HG03066 (cell line): ENCODE results near the gene RRM2.

Experiments
- ATAC-seq: cut with Tn5 transposase; IDR thresholded peaks from one replicate; pipeline ENCODE4 v1.9.1; 2021; ENCODE audit warnings: low read depth; ENCODE audit not compliant: unreplicated experiment

RRM2 gene

DNA sequence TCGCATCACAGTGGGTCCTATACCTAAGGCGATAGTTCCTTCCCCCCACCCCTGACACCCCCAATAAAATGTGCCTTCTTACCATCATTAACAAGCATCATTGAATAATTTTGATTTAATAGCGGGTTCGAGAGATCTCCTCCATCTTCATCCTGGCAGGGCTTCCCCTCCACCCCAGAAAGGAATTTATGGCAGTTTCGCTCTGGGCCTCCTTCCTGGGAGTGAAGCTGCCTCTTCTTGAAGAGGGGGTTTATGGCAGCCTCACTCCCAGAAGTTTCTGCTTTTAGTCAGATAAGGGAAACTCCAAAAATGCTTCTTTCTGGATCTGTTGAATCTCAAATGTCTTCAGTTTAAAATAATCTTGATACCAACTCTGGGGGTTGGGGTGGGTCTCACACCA lies 45.7 kb downstream of the RRM2 start:
- ATAC-seq = no peak

- ATAC-seq = no peak
Measured at GRCh38 chr2:10169053-10169578, 46.6 kb downstream of the RRM2 start.

DNA sequence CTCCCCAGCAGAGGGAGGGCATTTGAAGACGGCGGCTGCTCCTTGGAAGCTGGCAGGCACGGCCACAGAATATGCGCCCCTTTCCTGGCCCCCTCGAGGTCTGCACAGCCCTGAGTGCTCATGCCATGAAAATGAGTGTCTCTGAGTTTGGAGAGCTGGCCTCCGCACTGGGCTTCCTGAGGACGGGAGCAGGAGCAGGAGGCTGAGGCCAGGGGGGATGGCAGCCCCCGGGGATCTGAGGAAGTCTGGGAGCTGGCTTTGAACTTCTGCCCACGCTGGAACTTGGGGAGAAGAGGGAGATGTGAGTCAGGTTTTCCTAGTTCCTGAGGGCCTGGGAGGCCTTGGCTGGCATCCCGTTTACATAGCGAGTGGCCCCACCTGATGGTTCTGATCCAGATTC lies 47.0 kb downstream of the RRM2 start:
- ATAC-seq = no peak

GRCh38 chr2:10170256-10170655 lies 47.7 kb downstream of the RRM2 start:
- ATAC-seq = no peak

GRCh38 chr2:10171006-10171800 lies 48.7 kb downstream of the RRM2 start:
- no peak for ATAC-seq

GRCh38 chr2:10172033-10172871 lies 49.7 kb downstream of the RRM2 start:
- ATAC-seq = no peak

- no peak for ATAC-seq
Measured at GRCh38 chr2:10173258-10174005, 50.9 kb downstream of the RRM2 start.

GRCh38 chr2:10174173-10174572 lies 51.6 kb downstream of the RRM2 start:
- ATAC-seq = no peak

DNA sequence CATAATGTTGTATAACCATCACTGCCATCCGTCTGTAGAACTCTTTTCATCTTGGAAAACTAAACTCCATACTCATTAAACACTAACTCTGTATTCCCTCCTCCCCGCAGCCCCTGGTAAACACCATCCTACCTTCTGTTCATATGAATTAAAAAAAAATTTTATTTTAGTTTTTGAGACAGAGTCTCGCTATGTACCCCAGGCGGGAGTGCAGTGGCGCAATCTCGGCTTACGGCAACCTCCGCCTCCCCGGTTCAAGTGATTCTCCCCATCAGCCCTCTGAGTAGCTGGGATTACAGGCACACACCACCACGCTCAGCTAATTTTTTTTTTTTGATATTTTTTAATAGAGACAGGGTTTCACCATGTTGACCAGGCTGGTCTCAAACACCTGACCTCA lies 52.9 kb downstream of the RRM2 start:
- ATAC-seq = no peak

GRCh38 chr2:10178751-10179150 lies 56.2 kb downstream of the RRM2 start:
- no peak for ATAC-seq

DNA sequence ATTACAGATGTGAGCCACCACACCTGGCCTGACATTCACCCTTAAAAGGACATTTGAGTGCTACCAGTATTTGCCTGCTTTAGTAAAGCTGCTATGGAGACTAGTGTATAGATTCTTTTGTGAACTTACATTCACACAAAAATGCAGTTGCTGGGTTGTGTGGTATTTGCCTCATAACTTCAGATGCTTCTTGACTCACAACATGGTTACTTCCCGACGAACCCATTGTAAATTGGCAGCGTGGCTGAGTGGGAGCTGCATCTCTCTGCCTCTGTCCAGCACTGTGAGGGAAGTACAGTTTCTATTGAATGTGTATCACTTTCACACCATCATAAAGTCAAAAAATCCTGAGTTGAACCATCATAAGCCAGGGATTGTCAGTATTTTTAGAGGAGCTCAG lies 56.9 kb downstream of the RRM2 start:
- ATAC-seq = no peak

DNA sequence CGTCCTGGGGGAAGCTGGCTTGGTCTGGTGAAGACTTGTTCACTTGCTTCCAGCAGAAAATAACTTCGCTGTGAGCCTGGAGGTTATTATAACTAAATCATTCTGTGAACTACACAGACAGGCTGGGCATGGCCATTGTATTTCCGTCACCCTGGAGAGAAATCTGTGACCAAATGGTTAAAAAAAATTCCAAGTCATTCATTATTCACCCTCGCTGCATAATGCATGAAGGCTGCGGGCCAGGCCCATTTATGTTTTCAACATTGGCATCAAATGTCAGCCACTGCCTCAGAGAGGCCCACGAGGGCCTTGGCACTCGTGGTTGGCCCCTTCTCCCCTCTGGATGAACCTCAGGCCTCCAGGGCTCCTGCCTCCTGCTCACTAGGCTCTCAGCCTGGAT lies 57.7 kb downstream of the RRM2 start:
- no peak for ATAC-seq
